ENCODE results near the gene BRPF1.

Gene BRPF1

DNA sequence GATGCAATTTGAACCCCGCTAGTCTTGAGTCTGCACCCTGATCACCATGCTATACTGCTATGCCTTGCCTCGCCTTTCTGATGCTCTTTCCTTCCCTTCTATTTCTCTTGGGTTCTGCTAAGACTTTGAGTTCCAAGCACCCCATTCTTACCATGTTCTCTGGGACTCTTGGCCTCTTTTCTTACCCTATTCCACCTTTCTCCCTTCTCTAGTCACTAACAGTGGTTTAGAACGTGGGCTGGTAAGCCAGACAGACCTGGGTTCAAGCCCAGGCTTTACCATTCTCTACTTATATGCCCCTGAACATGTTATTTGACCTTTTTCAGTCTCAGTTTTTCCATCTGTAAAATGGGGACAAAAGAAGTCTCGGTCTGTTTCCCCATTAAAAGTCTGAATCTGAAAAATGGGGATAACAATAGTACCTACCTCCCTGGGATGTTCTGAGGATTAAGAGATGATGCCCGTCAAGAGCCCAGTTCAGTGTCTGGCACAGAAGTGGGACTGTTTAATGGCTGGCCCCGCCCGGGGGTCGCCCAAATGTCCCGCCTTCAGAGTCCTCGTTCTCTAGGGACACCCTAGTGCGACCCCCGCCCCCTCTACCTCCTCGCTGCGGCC, 60.4 kb downstream of the BRPF1 start:
- DNase-seq, result no peak

GRCh38 chr3:9792405-9793160, 61.0 kb downstream of the BRPF1 start, which contains the start of the genes ARPC4 and TADA3:
ARPC4 (plus strand) TSS chr3:9793082; CDS start chr3:9793122, 40 bp downstream.
TADA3 (minus strand) TSS chr3:9792473; CDS start chr3:9791466, 1,007 bp downstream.
- peak; percentile 94 for DNase-seq

- DNase-seq, result peak; percentile 51
These were observed 61.7 kb downstream of the BRPF1 start for GRCh38 chr3:9793161-9793781.

GRCh38 chr3:9794400-9794799, 62.9 kb downstream of the BRPF1 start:
- DNase-seq, result no peak

DNA sequence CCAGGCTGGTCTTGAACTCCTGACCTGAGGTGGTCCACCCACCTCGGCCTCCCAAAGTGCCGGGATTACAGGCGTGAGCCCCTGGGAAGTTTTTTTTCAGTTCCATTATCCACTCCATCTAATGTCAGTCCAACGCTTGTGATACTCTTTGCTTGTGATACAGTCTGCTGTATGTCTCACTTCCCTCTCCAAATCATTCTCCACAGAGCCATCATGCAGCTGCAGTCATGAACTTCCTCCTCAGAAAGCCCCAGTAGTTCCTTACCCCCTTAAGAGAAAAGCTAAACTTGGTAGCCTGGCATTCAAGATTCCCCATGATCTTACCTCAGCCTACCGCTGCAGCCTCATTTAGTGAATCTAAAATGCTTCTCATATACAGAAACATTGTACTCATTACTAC, 63.7 kb downstream of the BRPF1 start:
- DNase-seq, result no peak

DNA sequence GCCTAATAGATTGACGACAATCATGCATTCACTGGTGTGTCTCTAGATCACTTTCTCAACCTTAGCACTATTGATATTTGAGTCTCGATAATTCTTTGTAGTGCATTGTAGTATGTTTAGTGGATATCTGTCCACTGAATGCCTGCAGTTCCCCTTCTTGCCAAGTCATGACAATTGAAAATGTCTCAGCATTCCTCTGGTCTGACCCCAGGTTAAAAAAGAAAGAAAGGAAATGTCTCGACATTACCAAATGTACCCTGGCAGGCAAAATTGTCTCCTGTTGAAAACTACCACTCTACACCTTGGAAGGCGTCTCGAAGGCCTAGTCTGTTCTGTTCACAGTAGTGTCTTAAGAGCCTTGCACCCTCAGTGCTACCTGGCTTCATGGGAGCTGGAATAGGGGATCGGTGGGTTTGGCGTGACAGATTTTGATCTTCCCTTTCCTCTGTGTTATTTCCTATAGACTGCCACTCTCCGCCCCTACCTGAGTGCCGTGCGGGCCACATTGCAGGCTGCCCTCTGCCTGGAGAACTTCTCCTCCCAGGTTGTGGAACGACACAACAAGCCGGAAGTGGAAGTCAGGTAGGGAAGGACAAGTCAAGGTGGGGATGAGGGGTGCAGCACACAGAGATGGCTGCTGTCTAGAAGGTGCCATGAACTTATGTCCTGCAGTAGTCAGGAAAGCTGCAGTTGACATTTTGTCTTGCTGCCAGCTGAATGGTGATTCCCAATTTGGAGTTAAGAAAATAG, 65.8 kb downstream of the BRPF1 start:
- no peak for DNase-seq
